ENCODE results near the gene HPCAL1. TPM values are rescaled to one million over a fixed set of nuclear protein-coding genes. Genes with fewer than 3 reads are reported as not detected.
"Not testable (repeated sequence)": the region's sequence is repeated elsewhere in the genome, so short reads cannot be mapped to it uniquely, and the experiment has no call there.

The HPCAL1 gene
- total RNA-seq, 2 experiments from 2014 or later = 109 to 114 TPM

GRCh38 chr2:10435820-10436204, 133.1 kb downstream of the HPCAL1 start:
- ATAC-seq (no peak), DNase-seq (no peak)
- intact Hi-C loops (cut with DNase I, micrococcal nuclease) = loop anchor here (1.0 to 10.0 kb wide), 8 partner anchors 166 to 621 kb away; no protein-coding TSS in a partner anchor
- Mint-ChIP-seq H3K4me3 (no peak overlapping the region), H3K27ac (no peak overlapping the region), H3K4me1 (peaks cover 11% of the 10 kb centered on the region), H3K36me3 (ENCODE audit: low read depth) (peaks cover 21% of the 10 kb centered on the region), H3K27me3 (peaks cover 6% of the 10 kb centered on the region), H3K9me3 (ENCODE audit: low read depth) (no peaks in the 10 kb centered on the region)
- ChIA-PET POLR2A (interaction anchor here (1.0 to 1.5 kb wide), 4 partner anchors 10 to 307 kb away, joined by 4 to 6 read pairs (median 4); no protein-coding TSS in a partner anchor), CTCF (interaction anchor here (0.6 to 7.7 kb wide), 25 partner anchors 8 to 451 kb away, joined by 3 to 142 read pairs (median 5); partner anchors contain the start of gene ODC1)

DNA sequence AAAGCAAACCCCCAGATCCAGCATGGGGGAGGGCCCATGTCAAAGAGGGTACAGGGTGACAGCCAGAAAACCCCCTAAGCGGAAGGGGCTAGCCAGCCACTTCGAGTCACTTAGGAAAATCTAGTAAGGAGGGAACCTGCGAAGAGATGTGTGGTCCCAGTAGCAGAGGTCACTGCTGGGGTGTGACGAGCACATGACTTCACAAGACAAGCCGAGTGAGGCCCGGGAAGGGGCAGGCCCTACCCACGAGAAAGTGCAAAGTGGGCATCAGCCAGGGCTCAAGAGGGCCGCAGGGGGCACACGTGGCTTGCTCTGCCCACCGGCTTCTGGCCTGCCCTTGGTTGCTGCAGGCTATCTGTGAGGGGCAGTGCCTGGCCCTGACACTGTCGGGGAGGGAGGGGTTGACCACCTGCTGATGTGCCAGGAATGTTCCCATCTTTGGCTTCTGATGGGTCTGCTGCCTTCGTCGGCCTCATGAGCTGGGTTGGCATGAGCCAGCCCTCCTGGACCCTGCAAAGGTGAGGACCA, 133.9 kb downstream of the HPCAL1 start:
- no peaks in the 10 kb centered on the region for H3K9me3 Mint-ChIP-seq (ENCODE audit: low read depth)
- intact Hi-C loops (cut with DNase I, micrococcal nuclease) = loop anchor here (5.0 to 10.0 kb wide), 3 partner anchors 222 to 622 kb away; no protein-coding TSS in a partner anchor
- peaks cover 15% of the 10 kb centered on the region for H3K4me1 Mint-ChIP-seq
- no peak overlapping the region for H3K4me3 Mint-ChIP-seq
- H3K27ac Mint-ChIP-seq = no peak overlapping the region
- H3K27me3 Mint-ChIP-seq = peaks cover 6% of the 10 kb centered on the region
- ChIA-PET POLR2A (no interaction called here), CTCF (interaction anchor here (0.6 to 7.7 kb wide), 4 partner anchors 12 to 378 kb away, joined by 3 to 142 read pairs (median 3); partner anchors contain the start of gene ODC1)
- ATAC-seq = no peak
- peaks cover 26% of the 10 kb centered on the region for H3K36me3 Mint-ChIP-seq (ENCODE audit: low read depth)
- no peak for DNase-seq

GRCh38 chr2:10437806-10438205, 135.1 kb downstream of the HPCAL1 start:
- Mint-ChIP-seq H3K27me3 (peaks cover 6% of the 10 kb centered on the region), H3K4me1 (peaks cover 22% of the 10 kb centered on the region), H3K4me3 (no peak overlapping the region), H3K9me3 (ENCODE audit: low read depth) (no peaks in the 10 kb centered on the region), H3K36me3 (ENCODE audit: low read depth) (peaks cover 36% of the 10 kb centered on the region), H3K27ac (no peak overlapping the region)
- DNase-seq (no peak), ATAC-seq (no peak)
- ChIA-PET CTCF (interaction anchor here (1.1 to 7.7 kb wide), 3 partner anchors 11 to 365 kb away, joined by 3 to 142 read pairs (median 3); partner anchors contain the start of gene ODC1), POLR2A (no interaction called here)
- intact Hi-C loops (cut with DNase I, micrococcal nuclease) = loop anchor here (5.0 to 10.0 kb wide), 3 partner anchors 223 to 623 kb away; no protein-coding TSS in a partner anchor

- intact Hi-C loops (cut with DNase I, micrococcal nuclease) = loop anchor here (5.0 to 10.0 kb wide), 3 partner anchors 224 to 624 kb away; no protein-coding TSS in a partner anchor
- H3K27ac Mint-ChIP-seq = no peak overlapping the region
Observed at GRCh38 chr2:10438688-10439087, 136.0 kb downstream of the HPCAL1 start.

GRCh38 chr2:10439185-10439879, 136.6 kb downstream of the HPCAL1 start:
- Mint-ChIP-seq H3K27me3 (no peaks in the 10 kb centered on the region), H3K4me1 (peaks cover 30% of the 10 kb centered on the region), H3K9me3 (ENCODE audit: low read depth) (no peaks in the 10 kb centered on the region), H3K36me3 (ENCODE audit: low read depth) (peaks cover 50% of the 10 kb centered on the region), H3K27ac (peak overlapping the region; percentile 9), H3K4me3 (no peak overlapping the region)
- ATAC-seq (no peak), DNase-seq (no peak)
- ChIA-PET POLR2A (interaction anchor here (0.6 to 1.7 kb wide), 4 partner anchors 9 to 348 kb away, joined by 3 to 9 read pairs (median 4); partner anchors contain the start of gene ODC1), CTCF (interaction anchor here (0.7 to 1.2 kb wide), 9 partner anchors 31 to 368 kb away, joined by 3 to 8 read pairs (median 3); no protein-coding TSS in a partner anchor)
- intact Hi-C loops (cut with DNase I, micrococcal nuclease) = loop anchor here (5.0 to 10.0 kb wide), 3 partner anchors 225 to 625 kb away; no protein-coding TSS in a partner anchor

More at GRCh38 chr2:10438688-10439087, 136.0 kb downstream of the HPCAL1 start:
- no peak overlapping the region for H3K4me3 Mint-ChIP-seq
- DNase-seq (no peak), ATAC-seq (no peak)
- no peaks in the 10 kb centered on the region for H3K9me3 Mint-ChIP-seq (ENCODE audit: low read depth)
- no peaks in the 10 kb centered on the region for H3K27me3 Mint-ChIP-seq
- POLR2A ChIA-PET = interaction anchor here (0.6 to 1.7 kb wide), 2 partner anchors 10 to 100 kb away, joined by 4 to 9 read pairs; partner anchors contain the start of gene ODC1
- H3K36me3 Mint-ChIP-seq (ENCODE audit: low read depth) = peaks cover 44% of the 10 kb centered on the region
- H3K4me1 Mint-ChIP-seq = peaks cover 25% of the 10 kb centered on the region
- CTCF ChIA-PET = interaction anchor here (0.7 to 7.7 kb wide), 5 partner anchors 30 to 367 kb away, joined by 3 to 142 read pairs (median 3); no protein-coding TSS in a partner anchor

DNA sequence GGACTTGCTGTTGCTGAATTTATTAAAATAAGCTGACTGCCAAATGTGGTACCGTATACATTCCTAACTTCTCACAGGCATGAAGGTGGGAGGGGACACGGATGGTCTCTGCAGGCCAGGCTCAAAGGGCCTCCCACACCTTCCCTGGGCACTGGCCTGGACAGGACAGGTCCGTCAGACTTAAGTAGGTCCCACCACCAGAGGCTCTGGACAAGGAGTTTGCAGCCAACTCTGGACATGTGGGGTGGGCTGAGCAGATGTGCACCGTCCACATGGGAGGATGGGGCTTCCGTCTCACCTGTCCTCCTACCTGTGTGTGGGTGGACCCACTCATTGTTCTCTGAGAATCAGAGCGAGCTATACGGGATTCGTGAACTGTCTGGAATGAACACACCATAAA, 137.3 kb downstream of the HPCAL1 start:
- Mint-ChIP-seq H3K4me3 (no peak overlapping the region), H3K4me1 (peaks cover 36% of the 10 kb centered on the region), H3K9me3 (ENCODE audit: low read depth) (no peaks in the 10 kb centered on the region), H3K36me3 (ENCODE audit: low read depth) (peaks cover 56% of the 10 kb centered on the region), H3K27me3 (no peaks in the 10 kb centered on the region), H3K27ac (peak overlapping the region; percentile 8)
- ATAC-seq (no peak), DNase-seq (no peak)
- CTCF ChIA-PET = interaction anchor here (0.7 to 1.1 kb wide), 6 partner anchors 31 to 316 kb away, joined by 3 read pairs; no protein-coding TSS in a partner anchor
- intact Hi-C loops (cut with DNase I, micrococcal nuclease) = loop anchor here (5.0 to 10.0 kb wide), 4 partner anchors 225 to 965 kb away; partner anchors contain the start of gene IAH1 (in 1 of the 2)
- POLR2A ChIA-PET = interaction anchor here (0.6 to 1.7 kb wide), 3 partner anchors 8 to 349 kb away, joined by 3 to 9 read pairs (median 3); partner anchors contain the start of gene ODC1

DNA sequence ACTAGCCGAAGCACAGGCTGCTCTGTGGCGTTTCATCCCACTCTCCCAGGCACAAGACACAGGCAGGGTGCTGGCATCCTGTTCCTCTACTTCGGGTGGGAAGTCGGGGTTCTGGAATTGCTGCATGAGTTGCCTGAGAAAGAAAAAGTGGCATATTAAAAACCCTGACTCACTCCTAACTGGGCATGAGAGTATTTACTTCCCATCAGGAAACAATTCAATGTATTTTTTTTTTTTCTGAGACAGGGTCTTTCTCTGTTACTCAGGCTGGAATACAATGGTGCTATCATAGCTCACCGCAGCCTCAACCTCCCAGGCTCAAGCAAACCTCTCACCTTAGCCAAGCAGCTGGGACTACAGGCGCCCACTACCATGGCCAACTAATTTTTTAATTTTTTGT, 138.0 kb downstream of the HPCAL1 start:
- DNase-seq (no peak), ATAC-seq (no peak)
- H3K36me3 Mint-ChIP-seq (ENCODE audit: low read depth) = peaks cover 63% of the 10 kb centered on the region
- no peaks in the 10 kb centered on the region for H3K9me3 Mint-ChIP-seq (ENCODE audit: low read depth)
- no peaks in the 10 kb centered on the region for H3K27me3 Mint-ChIP-seq
- peaks cover 44% of the 10 kb centered on the region for H3K4me1 Mint-ChIP-seq
- peak overlapping the region; percentile 4 for H3K27ac Mint-ChIP-seq
- CTCF ChIA-PET = interaction anchor here (0.6 kb wide), 1 partner anchor 641 kb away, joined by 3 read pairs; no protein-coding TSS in a partner anchor
- intact Hi-C loops (cut with DNase I, micrococcal nuclease) = loop anchor here in 1 of 2 experiments (10.0 kb wide), 1 partner anchor 966 kb away; the partner anchor contains the start of gene IAH1
- POLR2A ChIA-PET = no interaction called here
- H3K4me3 Mint-ChIP-seq = no peak overlapping the region

GRCh38 chr2:10441948-10442347, 139.2 kb downstream of the HPCAL1 start:
- Mint-ChIP-seq H3K4me3 (peak overlapping the region; percentile 22), H3K9me3 (ENCODE audit: low read depth) (no peaks in the 10 kb centered on the region), H3K36me3 (ENCODE audit: low read depth) (peaks cover 67% of the 10 kb centered on the region), H3K27me3 (no peaks in the 10 kb centered on the region), H3K27ac (peak overlapping the region; percentile 94), H3K4me1 (peaks cover 51% of the 10 kb centered on the region)
- ChIA-PET CTCF (no interaction called here), POLR2A (interaction anchor here (0.6 kb wide), 2 partner anchors 35 to 494 kb away, joined by 4 read pairs; no protein-coding TSS in a partner anchor)
- peak; percentile 71 for DNase-seq
- intact Hi-C loops (cut with DNase I, micrococcal nuclease) = loop anchor here in 1 of 2 experiments (10.0 kb wide), 1 partner anchor 967 kb away; the partner anchor contains the start of gene IAH1
- ATAC-seq = peak; percentile 59

- not testable (repeated sequence) for H3K27me3 Mint-ChIP-seq; H3K9me3 Mint-ChIP-seq (ENCODE audit: low read depth); DNase-seq; H3K4me3 Mint-ChIP-seq; ATAC-seq
- intact Hi-C loops (cut with DNase I, micrococcal nuclease) = loop anchor here in 1 of 2 experiments (10.0 kb wide), 1 partner anchor 968 kb away; the partner anchor contains the start of gene IAH1
- H3K27ac Mint-ChIP-seq = peak overlapping the region; percentile 94
- H3K4me1 Mint-ChIP-seq = peaks cover 53% of the 10 kb centered on the region
- peaks cover 71% of the 10 kb centered on the region for H3K36me3 Mint-ChIP-seq (ENCODE audit: low read depth)
- ChIA-PET POLR2A (interaction anchor here (0.7 kb wide), 2 partner anchors 137 to 185 kb away, joined by 3 to 9 read pairs; no protein-coding TSS in a partner anchor), CTCF (interaction anchor here (1.1 to 3.2 kb wide), 2 partner anchors 8 to 364 kb away, joined by 3 to 15 read pairs; no protein-coding TSS in a partner anchor)
Observed at GRCh38 chr2:10442469-10443126, 139.9 kb downstream of the HPCAL1 start.

DNA sequence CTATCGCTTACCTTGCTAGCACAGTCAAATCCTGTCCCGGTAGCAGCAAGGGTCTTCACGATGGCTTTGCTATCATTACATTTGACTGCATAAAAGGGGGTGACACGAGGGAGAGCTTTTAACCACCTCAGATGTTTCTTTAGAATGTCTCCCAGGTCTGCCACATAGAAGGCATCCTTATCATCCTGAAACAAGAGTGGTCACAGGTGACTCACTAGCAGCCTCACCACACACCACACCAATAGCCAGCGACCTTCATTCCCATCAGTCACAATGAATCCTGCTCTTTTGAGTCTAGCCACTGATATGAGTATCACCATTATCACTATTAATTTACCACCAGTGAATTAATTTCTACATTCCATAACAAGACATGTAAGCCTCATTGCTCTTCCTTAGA, 141.8 kb downstream of the HPCAL1 start:
- peak; percentile 81 for DNase-seq
- peaks cover 62% of the 10 kb centered on the region for H3K36me3 Mint-ChIP-seq (ENCODE audit: low read depth)
- peaks cover 56% of the 10 kb centered on the region for H3K4me1 Mint-ChIP-seq
- H3K4me3 Mint-ChIP-seq = peak overlapping the region; percentile 85
- ChIA-PET CTCF (interaction anchor here (0.7 to 3.2 kb wide), 4 partner anchors 9 to 96 kb away, joined by 3 to 15 read pairs (median 8); no protein-coding TSS in a partner anchor), POLR2A (interaction anchor here (0.6 to 0.8 kb wide), 3 partner anchors 112 to 395 kb away, joined by 3 read pairs; no protein-coding TSS in a partner anchor)
- peak overlapping the region; percentile 55 for H3K27ac Mint-ChIP-seq
- no peaks in the 10 kb centered on the region for H3K9me3 Mint-ChIP-seq (ENCODE audit: low read depth)
- no peaks in the 10 kb centered on the region for H3K27me3 Mint-ChIP-seq
- ATAC-seq = peak; percentile 32
- intact Hi-C loops (cut with DNase I, micrococcal nuclease) = loop anchor here (1.0 to 10.0 kb wide), 4 partner anchors 112 to 970 kb away; partner anchors contain the start of genes IAH1 (in 1 of the 2) and RRM2 (in 1 of the 2)
